T follicular helper cell (primary cell): Measurements from ENCODE around the gene TAGLN.
A peak's percentile ranks its signal among the peaks of the same experiment; 100 is the strongest.

Experiments
- DNase-seq: peaks from one replicate; pipeline ENCODE4 v3.0.0-alpha.2; 2020; ENCODE audit warnings: low read depth

The TAGLN gene

GRCh38 chr11:117214404-117215110 lies 15.4 kb downstream of the TAGLN start:
- DNase-seq, result no peak

GRCh38 chr11:117217141-117218084 lies 18.2 kb downstream of the TAGLN start:
- DNase-seq, result no peak

DNA sequence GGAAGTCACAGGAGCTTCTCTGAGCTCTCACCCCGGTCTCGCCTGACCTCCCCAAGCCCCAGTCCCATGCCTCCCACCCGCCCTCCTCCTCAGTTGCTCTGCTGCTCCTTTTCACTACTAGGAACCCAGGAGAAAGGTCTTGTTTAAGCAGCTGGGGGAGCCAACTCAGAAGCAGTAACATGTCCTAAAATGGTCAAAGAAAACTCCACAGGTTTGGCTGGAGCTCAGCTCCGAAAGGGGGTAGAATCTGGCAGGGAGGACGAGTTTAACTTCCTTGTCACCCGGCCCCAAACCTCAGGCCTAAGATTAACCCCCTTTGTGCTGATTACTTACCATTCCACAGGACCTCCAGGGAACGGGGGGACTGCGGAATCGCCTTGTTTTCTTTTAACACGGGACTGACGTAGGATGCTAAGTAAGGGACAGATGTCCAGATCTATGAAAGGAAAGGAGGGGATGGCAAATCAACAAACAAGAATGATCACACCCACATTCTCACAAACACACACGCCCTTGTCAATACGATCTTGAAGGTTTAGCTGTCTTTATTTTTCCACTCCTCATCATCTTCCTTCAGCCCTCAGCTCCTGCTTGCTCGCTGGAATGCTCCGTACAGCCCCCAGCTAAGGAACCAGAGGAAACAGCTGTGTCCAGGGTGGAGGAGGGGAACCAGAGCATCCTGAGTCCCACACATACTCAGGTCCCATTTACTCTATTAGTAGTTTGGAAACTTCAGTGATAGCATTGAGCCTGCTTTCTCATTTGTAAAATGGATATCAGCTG lies 19.2 kb downstream of the TAGLN start:
- DNase-seq, result no peak

- DNase-seq, result no peak
Measured at GRCh38 chr11:117219001-117219400, 19.8 kb downstream of the TAGLN start.

GRCh38 chr11:117219455-117219854 lies 20.3 kb downstream of the TAGLN start:
- DNase-seq, result no peak

GRCh38 chr11:117219995-117220394 lies 20.8 kb downstream of the TAGLN start:
- no peak for DNase-seq

GRCh38 chr11:117220568-117220967 lies 21.4 kb downstream of the TAGLN start:
- DNase-seq, result no peak

DNA sequence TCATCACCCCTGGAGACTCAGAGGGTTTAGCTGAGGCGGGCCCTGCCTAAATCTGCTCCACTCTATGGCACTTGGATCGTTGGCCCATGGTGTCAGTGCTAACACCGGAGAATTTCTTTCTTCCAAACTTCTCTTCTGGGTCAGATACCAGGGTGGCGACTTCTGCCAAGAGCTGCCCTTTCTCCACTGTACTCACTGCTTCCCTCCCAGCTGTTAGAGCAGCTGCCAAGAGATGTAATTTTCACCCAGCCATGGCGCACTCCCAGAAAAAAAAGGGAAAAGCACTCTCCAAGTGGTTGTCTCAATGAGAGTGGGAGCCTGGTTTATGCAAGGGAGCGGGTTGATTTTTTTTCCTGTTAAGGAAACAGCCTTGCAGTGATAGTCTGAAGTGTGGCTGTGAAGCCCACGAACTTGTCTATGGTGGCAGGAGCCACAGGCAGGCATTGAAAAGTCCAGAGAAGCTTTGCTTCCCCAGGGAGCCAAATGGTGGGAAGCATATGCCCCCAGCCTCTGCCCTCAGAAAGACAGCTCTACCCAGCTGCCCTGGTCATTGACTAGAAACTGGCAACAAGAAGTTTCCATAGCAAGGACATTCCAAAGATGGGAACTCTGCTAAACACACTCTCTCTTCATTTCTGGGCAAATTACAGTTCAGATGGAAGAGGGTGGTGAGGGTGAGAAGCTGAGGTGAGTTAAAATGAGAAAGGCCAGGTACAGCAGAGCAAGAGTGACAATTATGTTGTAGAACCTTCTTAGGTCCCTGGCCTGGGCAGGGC lies 22.0 kb downstream of the TAGLN start:
- DNase-seq, result no peak

DNA sequence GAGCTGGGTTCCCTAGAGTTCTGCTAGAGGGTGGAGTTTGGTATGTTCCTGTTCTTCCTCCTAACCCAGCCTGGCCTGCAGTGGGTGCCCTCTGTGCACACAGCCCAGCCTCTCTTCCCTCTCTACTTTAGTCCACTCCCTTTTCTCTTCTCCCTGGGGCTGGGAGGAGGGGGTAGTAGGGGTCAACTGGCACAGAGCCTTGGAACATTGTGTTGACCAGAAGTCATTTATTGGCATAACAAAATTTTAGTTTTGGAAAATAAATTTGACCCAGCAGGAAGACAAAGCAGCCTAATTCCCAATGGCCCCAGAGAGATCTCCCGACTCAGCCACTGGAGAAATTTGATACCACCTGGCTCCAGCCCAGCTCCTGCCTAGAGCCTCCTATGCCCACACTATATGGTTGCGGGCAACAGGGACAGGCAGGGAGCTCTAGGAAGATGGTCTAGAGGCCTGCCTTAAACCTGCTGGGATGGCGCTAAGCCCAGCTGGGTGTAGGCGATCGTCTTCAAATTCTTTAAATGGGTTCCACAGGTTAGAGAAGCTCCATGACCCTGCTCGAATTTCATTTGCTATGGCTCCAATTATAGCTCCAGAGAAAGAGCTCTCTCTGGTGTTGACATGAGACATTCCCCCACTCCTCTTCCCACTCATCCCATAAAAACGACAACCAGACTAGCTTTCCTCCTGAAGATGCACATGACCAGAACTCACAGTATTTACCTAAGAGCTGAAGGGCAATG lies 22.8 kb downstream of the TAGLN start:
- no peak for DNase-seq

DNA sequence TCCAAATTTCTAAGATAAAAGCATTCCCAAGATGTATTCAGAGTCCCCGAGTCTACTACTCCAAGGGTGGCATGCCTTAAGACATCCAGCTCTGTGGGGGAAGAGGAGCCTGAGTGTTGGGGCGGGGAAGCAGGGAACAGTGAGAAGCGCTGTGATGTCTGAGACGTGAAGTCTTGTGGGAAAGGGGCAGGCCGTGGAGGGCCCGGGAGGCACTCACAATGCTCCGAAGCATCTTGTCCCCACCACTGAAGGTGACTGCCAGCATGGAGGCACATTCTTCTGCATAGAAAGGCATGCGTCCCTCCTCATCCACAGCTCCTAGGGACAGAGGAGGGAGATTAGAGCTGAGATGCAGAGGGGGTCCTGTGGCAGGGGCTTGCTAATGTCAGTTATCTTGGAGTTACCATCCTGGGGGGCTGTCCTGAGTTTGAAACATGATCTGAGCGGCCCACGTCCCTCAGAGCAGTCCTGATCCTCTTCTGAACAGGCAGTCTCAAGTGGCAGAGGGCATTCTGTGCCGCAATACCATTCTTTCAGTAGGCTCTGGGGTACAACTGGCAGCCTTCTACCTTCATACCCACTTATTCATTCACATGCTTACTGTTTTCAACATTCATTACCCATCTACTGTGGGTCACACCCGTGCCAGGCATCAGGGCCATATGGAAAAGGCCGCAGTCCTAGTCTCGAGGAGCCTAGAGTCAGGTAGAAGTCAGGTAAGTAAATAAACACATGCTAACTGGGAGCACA lies 24.0 kb downstream of the TAGLN start:
- DNase-seq, result no peak

- DNase-seq, result no peak
Measured at GRCh38 chr11:117223741-117224689, 24.8 kb downstream of the TAGLN start.

DNA sequence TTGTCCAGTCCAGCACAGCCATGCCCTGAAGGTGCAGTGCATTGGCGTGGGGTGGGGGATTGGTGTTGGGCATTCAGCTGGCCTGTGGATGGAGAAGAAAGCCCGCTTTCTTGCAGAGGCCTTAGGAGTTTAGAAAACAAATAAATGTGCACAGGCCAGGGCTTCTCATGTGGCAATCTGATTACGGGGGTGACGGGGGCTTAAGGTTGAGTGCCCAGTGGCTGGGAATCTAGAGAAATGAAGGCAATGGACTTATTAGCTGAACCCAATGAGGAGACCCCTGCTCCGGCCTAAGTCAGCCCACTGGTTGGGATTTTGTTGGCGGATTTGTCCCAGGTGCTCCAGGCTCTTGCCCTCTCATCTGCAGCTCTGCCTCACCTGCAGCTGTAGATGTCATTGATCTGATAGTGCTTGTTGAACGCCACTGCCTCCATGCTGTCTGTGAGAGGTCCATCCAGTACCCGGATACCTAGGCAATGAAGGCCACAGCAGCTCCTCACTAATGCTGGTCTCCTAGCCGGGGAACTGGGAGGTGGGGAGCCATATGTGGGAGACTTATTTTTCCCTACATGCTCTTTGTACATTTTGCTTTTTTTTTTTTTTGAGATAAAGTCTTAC lies 26.5 kb downstream of the TAGLN start:
- no peak for DNase-seq

GRCh38 chr11:117226388-117227385 lies 27.5 kb downstream of the TAGLN start:
- peak; percentile 26 for DNase-seq

DNA sequence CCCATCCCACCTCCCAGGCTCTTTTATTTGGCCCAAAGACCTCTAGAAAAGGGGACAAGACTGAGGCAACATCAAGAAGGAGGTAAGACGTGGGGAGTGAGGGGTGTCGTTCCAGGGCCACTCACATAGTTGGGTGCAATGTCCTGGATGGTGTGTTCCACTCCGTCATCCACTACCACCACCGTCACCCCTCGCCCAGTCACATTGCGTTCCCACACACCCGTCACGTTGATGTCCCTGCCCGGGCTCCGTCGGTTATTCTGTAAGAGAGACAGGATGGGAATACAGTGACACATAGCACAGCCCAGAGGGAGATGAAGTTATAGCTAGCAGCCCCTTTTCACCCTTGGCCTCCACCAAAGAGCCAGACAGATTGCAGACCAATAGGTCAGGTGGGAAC lies 28.9 kb downstream of the TAGLN start:
- DNase-seq, result no peak

DNA sequence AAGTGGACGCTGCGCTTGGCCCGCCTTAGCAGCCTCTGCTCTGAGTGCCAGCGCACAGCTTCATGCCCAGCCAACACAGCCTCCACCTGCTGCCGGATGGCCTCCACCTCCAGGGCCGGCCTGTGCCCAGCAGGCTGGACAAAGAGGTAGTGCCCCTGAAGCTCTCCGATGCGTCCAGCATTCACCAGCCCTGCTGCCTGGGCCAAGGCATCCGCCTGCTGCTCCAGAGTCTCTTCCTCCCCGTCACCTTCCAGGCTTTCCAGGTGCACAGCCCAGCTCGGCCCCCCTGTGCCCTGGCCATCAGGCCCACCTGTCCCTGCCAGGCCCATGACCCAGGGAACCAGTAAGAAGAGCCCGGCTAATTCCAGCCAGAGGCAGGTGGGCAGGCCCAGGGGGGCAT lies 30.2 kb downstream of the TAGLN start:
- DNase-seq, result no peak

DNA sequence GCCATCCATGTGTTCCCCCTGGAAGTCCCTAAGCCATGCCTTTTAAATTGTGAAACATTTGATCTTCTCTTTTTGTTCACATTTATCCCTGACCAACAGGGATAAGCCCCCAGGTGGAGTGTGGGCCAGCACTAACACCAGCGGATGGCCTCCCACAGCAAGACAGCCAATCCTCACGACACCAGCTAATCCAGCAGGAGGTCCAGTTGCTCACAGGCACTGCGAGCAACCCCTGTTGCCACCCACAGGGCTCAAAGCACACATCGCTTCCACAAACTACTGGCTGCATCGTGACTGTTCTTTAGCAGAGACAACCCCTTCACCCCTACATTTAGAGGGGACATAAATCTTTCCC lies 30.7 kb downstream of the TAGLN start:
- DNase-seq, result no peak

- peak; percentile 4 for DNase-seq
Measured at GRCh38 chr11:117230286-117230961, 31.3 kb downstream of the TAGLN start.
